Right lung (tissue), 5 donors: ENCODE measurements around the gene LHFPL3. TPM values are rescaled to one million over a fixed set of nuclear protein-coding genes. Genes with fewer than 3 reads are reported as not detected.
"Not testable (repeated sequence)": the region's sequence is repeated elsewhere in the genome, so short reads cannot be mapped to it uniquely, and the experiment has no call there.

Experiments used
- DNase-seq, 2 donors: peaks; one replicate each; pipeline ENCODE4 v3.0.0-alpha.2; 2013
- polyA plus RNA-seq, 5 donors: library from polyadenylated mRNA; unstranded; fragments of 120-200 nt; gene quantifications; one replicate each; pipeline versions ENCODE4 v1.2.1 to v1.2.3, GENCODE V29; 2013; ENCODE audit warnings: inconsistent platforms in 1 of 5, low replicate concordance in 1 of 5; ENCODE audit not compliant: insufficient read length in 5 of 5, insufficient read depth in 1 of 5

The LHFPL3 gene
- polyA plus RNA-seq, 5 donors = 1.6 to 2.9 (median 2.7) TPM

- no peak for DNase-seq
These were observed 605.2 kb downstream of the LHFPL3 start for GRCh38 chr7:104933521-104933988.

- no peak for DNase-seq
These were observed 606.3 kb downstream of the LHFPL3 start for GRCh38 chr7:104934665-104935064.

DNA sequence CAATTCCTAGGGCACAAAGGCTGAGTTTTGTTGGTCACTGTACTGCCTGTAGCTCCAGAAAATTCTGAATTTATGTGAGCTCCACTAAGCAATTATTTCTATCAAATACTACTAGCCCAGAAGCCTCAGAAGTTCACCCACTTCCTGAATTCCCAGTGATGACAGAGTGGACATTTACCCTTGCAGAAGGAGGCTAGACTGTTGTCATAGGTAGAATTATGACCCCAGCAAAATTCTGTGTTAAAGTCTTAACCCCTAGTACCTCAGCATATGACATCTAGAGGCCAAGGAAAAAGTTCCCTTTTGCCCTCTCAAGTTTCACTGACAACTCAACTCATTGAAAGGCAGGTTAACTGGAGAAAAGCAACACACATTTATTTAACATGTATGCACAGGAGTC is 606.9 kb downstream of the LHFPL3 start:
- DNase-seq = no peak

GRCh38 chr7:104936546-104936945 is 608.1 kb downstream of the LHFPL3 start:
- no peak for DNase-seq

DNA sequence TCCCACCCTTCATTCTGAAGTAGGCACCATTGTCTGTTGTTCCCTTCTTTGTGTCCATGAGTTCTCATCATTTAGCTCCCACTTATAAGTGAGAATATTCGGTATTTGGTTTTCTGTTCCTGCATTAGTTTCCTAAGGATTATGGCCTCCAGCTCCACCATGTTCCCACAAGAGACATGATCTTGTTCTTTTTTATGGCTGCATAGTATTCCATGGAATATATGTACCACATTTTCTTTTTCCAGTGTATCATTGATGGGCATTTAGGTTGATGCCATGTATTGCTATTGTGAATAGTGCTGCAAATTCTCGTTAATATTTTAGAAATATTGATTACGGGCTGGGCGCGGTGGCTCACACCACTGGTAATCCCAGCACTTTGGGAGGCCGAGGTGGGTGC is 609.1 kb downstream of the LHFPL3 start:
- DNase-seq = not testable (repeated sequence)

DNA sequence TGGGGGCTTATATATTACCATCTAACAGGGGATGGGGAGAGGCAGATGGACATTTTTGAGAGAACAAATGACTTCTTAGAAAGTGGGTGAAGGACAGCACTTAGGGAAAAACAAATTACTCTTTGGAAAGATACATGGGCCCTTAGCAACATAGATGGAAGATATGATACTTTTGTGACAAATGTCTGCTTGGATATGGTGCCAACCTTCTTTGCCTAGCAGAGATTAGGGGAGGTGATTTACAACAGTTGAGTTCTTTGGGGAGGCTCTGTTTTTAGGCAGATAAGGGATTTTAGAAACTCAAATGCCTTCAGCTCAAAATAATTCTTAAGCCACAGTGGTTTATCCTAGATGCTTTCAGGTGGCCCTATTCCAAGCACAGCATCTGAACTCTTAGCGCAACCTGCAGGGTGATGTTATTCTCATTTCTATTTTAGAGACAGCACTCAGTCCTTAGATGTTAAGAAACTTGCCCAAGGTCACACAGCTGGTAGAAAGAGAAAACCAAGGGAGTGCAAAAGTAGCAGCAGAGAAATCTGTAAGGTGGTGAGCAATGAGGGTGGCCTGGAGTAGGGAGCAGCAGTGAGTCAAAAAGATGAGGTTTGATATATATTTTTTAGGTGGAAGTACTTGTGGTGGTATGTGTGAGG is 610.5 kb downstream of the LHFPL3 start:
- no peak for DNase-seq

GRCh38 chr7:104940023-104940710 is 611.8 kb downstream of the LHFPL3 start:
- DNase-seq = no peak

DNA sequence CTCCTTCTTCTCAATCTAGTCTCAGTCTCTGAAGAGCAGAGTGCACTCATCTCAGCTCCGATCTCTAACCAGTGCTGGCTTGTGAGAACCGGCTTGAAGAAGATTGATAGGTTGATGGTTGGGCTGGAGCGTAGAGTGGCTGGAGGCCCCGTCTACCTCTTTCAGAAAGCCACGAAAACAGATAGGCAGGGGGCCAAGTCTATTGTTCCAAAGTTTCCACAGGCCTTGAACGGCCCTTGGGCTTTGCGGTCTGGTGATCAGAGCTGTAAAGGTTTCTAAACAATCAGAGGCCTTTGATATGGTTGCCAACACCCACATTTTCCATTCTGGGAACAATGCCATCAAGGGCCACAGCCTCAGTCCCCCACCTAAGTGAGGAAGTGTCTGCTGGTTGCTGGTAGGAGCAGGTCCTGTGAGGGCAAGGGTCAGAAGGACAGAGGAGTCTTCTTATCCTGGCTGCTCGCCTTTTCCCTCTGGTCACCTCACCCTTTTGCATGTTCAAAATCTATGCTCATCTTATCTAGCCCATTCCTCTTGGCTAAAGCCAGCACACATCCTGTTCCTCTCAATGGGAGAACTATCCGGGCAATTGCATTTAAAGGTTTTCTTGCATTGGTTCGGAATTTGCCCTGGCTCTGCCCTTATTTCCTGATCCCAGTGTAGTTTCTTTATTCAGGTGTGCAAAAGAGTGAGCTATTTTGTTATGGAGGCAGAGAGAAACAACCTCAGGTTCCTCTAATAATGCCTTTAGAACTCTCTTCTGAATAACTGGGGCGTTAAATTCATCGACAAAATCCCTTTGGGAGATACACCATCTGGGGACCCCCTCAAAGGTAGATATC is 615.3 kb downstream of the LHFPL3 start:
- DNase-seq = peak; percentile 71 to 75

GRCh38 chr7:104945599-104945956 is 617.2 kb downstream of the LHFPL3 start:
- DNase-seq = no peak

DNA sequence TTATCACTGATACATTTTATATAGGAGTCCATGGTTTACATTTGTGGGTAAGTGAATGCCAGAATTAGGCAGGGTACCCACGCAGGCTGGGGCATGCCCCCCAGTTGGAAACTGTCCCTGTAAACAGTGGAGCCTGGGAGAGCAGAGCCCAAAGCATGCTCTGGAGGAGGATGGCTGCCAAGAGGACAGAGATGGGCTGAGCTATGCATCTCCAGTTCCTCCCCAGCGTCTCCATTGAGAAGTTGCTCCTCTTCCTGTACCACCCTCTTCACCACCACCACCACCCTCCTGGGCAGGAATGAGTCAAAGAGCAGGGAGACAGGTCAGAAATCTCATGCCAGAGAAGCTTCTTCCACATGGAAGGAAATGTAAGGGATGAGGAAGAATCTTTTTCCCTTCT is 617.9 kb downstream of the LHFPL3 start:
- DNase-seq = no peak

DNA sequence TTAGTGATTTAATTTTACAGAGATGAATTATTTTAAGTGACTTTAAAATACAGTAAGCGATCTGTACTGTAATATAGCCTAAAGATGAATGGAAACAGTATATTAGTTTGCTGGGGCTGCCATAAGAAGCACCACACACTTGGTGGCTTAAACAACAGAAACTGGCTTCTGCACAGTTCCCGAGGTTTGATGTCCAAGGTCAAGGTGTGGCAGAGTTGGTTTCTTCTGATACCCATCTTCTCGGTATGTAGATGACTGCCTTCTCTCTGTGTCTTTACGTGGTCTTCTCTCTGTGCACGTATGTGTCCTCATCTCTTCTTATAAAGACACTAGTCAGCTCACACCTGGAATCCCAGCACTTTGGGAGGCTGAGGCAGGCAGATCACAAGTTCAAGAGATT is 621.6 kb downstream of the LHFPL3 start:
- no peak for DNase-seq

- DNase-seq = no peak
These were observed 622.4 kb downstream of the LHFPL3 start for GRCh38 chr7:104950754-104951153.

DNA sequence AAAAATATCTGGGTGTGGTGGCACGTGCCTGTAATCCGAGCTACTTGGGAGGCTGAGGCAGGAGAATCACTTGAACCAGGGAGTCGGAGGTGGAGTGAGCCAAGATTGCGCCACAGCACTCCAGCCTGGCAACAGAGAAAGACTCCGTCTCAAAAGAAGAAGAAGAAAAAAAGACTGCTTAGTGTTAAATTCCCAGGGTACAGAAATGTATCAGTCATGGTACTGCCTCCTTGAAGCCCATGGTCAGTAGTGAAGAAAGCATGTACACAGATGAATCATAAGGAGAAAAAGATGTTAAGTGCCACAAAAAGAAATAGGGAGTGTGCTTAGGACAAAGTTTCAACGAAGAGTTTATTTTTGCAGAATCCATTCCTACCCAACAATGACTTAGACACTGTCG is 623.1 kb downstream of the LHFPL3 start:
- DNase-seq = no peak

- DNase-seq = no peak
These were observed 626.9 kb downstream of the LHFPL3 start for GRCh38 chr7:104955276-104955675.

Other genes starting within 250 kb of the LHFPL3 start
- 10 to 100 TPM; 21.0 to 33.1 (median 28.9) TPM for gene ORC5, start 120.6 kb upstream of the LHFPL3 start, polyA plus RNA-seq